Thoracic aorta (tissue), 2 donors: Measurements from ENCODE around the gene GTF2I. TPM values are rescaled to one million over a fixed set of nuclear protein-coding genes. Genes with fewer than 3 reads are reported as not detected.
A peak's percentile ranks its signal among the peaks of the same experiment; 100 is the strongest.

Experiments
- ATAC-seq: fragments of 150-250 bp; one replicate; pipeline ENCODE4 v1.8.0; 2017; ENCODE audit warnings: low read depth; ENCODE audit not compliant: insufficient number of reproducible peaks, low FRiP score
- DNase-seq: peaks from one replicate; pipeline ENCODE4 v3.0.0-alpha.2; 2020; ENCODE audit warnings: low spot score
- H3K27ac ChIP-seq, 2 donors: fragments of 200-600 bp; sonication (generic); 1 replicate in 1 of 2; 2 replicates in 1 of 2; pipeline ENCODE4 v1.5.1; 2016; ENCODE audit warnings: mild to moderate bottlenecking in 2 of 2, moderate library complexity in 2 of 2
- H3K27me3 ChIP-seq: fragments of 200-600 bp; sonication (generic); replicated peaks from 2 replicates; pipeline ENCODE4 v1.6.0; 2016; ENCODE audit warnings: mild to moderate bottlenecking; ENCODE audit not compliant: insufficient read depth
- H3K36me3 ChIP-seq: fragments of 200-600 bp; sonication (generic); one replicate; pipeline ENCODE4 v1.5.1; 2016
- H3K4me1 ChIP-seq, 2 donors: fragments of 200-600 bp; sonication (generic); 1 replicate in 1 of 2; 2 replicates in 1 of 2; pipeline versions ENCODE4 v1.5.1 to v1.6.0; 2016; ENCODE audit warnings: low read depth in 2 of 2, mild to moderate bottlenecking in 1 of 2; ENCODE audit not compliant: control insufficient read depth in 1 of 2
- H3K4me3 ChIP-seq: fragments of 200-600 bp; sonication (generic); 2 replicates; pipeline ENCODE4 v1.5.1; 2016; ENCODE audit warnings: mild to moderate bottlenecking
- H3K9me3 ChIP-seq: fragments of 200-600 bp; sonication (generic); 2 replicates; pipeline ENCODE4 v1.5.1; 2016
- total RNA-seq, 2 donors: library from RNA; depleted of rRNA; stranded (reverse); fragments of >200 nt; gene quantifications; one replicate each; pipeline versions ENCODE4 v1.1.0 to v1.2.3, GENCODE V29; 2016
- TF ChIP-seq, protein P1 (sequence below): fragments of 200-600 bp; sonication (generic); IDR thresholded peaks from one replicate; pipeline ENCODE4 v1.5.1; 2019; ENCODE audit warnings: antibody characterized with exemption

Gene GTF2I
- 100 to 1,000 TPM; 107 to 157 TPM for total RNA-seq

- Histone ChIP-seq H3K27ac (peak within 1 kb of the TSS; percentile 85 to 90), H3K36me3 (no peaks in the 10 kb centered on the region), H3K9me3 (no peaks in the 10 kb centered on the region), H3K27me3 (no peaks in the 10 kb centered on the region), H3K4me1 (peaks cover 32 to 44% of the 10 kb centered on the region in 2 donors), H3K4me3 (peak within 1 kb of the TSS; percentile 96)
- DNase-seq: no peak
- no peak for ATAC-seq
- TF ChIP-seq, protein P1, sequence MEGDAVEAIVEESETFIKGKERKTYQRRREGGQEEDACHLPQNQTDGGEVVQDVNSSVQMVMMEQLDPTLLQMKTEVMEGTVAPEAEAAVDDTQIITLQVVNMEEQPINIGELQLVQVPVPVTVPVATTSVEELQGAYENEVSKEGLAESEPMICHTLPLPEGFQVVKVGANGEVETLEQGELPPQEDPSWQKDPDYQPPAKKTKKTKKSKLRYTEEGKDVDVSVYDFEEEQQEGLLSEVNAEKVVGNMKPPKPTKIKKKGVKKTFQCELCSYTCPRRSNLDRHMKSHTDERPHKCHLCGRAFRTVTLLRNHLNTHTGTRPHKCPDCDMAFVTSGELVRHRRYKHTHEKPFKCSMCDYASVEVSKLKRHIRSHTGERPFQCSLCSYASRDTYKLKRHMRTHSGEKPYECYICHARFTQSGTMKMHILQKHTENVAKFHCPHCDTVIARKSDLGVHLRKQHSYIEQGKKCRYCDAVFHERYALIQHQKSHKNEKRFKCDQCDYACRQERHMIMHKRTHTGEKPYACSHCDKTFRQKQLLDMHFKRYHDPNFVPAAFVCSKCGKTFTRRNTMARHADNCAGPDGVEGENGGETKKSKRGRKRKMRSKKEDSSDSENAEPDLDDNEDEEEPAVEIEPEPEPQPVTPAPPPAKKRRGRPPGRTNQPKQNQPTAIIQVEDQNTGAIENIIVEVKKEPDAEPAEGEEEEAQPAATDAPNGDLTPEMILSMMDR: no peak
Measured at GRCh38 chr7:74657692-74658177, at the start of gene GTF2I. GTF2I (plus strand) TSS chr7:74657718; CDS start chr7:74689129, 31,411 bp downstream.

DNA sequence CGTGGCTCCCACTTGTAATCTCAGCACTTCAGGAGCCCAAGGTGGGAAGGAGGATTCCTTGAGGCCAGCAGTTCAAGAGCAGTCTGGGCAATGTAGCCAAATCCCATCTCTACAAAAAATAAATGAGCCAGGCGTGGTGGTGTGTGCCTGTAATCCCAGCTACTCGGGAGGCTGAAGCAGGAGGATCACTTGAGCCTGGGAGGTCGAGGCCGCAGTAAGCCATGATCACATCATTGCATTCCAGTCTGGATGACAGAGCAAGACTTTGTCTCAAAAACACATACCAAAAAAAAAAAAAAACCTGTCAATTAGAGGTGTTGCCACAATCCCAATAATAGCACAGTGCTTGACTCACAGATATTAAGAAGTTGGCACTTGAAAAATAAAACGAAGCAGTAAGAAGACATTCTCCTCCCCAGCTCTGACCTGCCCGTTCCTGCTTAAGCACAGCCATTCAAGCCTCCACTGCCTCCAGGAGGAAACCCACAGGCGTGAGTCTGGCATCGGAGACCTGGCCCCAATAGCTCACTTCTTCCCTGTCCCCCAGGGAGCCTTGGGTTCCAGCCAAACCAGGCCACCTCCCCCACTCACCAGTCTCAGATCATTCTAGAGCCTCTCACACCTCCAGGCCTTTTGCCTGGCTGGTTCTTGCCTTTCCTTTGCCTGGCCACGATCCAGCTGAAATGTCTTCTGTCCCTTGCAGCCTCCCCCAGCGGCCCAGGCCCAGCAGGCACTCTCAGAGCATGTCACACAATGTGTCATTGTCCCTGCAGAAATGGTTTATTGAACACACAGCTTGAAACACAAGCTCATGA, 45.3 kb upstream of the GTF2I start:
- Histone ChIP-seq H3K36me3 (no peaks in the 10 kb centered on the region), H3K9me3 (no peaks in the 10 kb centered on the region), H3K4me3 (no peak overlapping the region), H3K27ac (peak overlapping the region in 1 of 2 donors; percentile 54), H3K27me3 (no peaks in the 10 kb centered on the region), H3K4me1 (peaks cover 0 to 11% of the 10 kb centered on the region in 2 donors)
- ATAC-seq (no peak), DNase-seq (no peak)
- TF ChIP-seq, protein P1: no peak

DNA sequence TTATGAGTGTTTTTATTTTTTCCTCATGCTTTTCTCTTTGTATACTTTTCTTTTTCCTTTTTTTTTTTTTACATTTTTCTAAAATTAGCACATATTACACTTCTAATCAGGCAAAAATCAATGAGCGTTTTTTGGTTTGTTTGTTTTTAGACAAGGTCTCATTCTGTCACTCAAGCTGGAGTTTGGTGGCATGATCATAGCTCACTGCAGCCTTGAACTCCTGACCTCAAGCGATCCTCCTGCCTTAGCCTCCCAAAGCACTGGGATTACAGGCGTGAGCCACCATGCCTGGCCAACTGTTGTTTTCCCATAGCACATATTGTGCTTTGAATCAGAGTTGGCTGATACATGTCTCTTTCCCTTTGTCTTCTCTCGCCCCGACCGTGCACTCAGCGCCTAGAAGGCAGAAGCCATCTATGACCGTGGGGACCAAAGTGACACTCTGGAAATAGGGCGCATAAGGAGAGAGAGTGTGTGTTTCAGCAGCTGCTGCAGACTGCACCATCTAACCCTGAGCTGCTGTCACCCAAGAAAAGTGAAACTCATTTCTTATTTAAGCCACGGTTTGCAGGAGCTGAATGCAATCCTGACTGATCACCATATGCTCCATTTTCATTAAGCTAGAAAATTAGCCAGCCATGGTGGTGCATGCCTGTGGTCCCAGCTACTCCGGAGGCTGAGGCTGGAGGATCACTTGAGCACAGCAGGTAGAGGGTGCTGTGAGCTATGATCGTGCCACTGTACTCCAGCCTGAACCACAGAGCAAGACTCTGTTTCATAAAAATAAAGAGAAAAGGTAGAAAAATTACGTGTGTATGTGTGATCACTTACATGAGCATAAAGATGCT, 41.4 kb upstream of the GTF2I start:
- Histone ChIP-seq H3K4me1 (peaks cover 0 to 8% of the 10 kb centered on the region in 2 donors), H3K27ac (no peak overlapping the region), H3K4me3 (no peak overlapping the region), H3K9me3 (no peaks in the 10 kb centered on the region), H3K27me3 (no peaks in the 10 kb centered on the region), H3K36me3 (no peaks in the 10 kb centered on the region)
- TF ChIP-seq, protein P1: no peak
- DNase-seq (no peak), ATAC-seq (no peak)

DNA sequence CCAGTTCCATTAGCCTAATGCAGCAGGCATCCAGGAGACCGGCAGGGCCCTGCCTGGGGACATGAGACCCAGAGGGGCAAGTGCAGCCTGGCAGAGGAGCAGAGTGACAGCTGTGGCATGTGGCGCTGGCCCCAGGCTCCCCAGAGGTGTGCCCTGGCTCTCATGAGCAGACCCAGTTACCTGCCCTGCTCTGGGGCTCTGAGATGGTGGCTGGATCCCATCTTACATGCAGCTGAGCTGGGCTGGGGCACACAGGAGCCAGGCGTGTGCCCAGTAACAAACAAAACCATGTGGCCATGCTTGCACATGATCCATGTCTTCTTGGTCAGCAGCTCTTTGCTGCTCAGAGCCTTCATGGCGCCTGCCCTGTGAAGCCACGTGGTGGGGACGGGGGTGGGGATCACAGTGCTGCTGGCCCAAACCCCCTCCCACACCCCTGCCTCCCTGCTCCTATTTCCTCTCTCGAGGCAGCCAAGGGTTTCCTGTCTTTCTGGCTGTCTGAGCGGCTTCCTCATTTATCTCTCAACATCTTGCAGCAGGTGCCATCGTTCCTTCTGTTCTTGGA, 40.3 kb upstream of the GTF2I start:
- Histone ChIP-seq H3K36me3 (no peaks in the 10 kb centered on the region), H3K4me1 (peaks cover 0 to 6% of the 10 kb centered on the region in 2 donors), H3K4me3 (no peak overlapping the region), H3K27me3 (no peaks in the 10 kb centered on the region), H3K9me3 (no peaks in the 10 kb centered on the region), H3K27ac (no peak overlapping the region)
- no peak for DNase-seq
- ATAC-seq: no peak
- TF ChIP-seq, protein P1: no peak
